ENCODE data around the gene ZSCAN2. TPM values are rescaled to one million over a fixed set of nuclear protein-coding genes. Genes with fewer than 3 reads are reported as not detected.

The ZSCAN2 gene
- total RNA-seq, 4 donors from 2014 or later, result 2.5 to 8.6 (median 5.3) TPM

DNA sequence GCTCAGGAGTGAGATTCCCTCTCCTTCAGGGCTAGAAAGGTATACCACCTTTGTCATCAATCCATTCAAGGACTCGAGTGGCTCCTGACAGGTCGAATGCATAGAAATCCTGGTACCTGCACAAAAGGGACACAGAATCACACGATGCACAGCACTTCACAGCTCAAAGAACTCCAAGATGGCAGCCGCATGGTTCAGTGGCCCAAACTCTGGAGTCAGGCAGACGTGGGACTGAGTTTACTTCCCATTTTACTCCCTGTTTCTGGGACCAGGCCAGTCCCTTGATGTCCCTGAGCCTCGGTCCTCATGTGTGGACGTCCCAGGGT, 52.7 kb downstream of the ZSCAN2 start:
- H3K4me3 ChIP-seq, result peak overlapping the region; percentile 75
- DNase-seq (ENCODE audit: low spot score in 2 of 2), result no peak
- 20% methylated on average over 7 of the region's 7 CpGs for WGBS
- no peaks in the 10 kb centered on the region for H3K9me3 ChIP-seq
- no peaks in the 10 kb centered on the region for H3K27me3 ChIP-seq
- TF ChIP-seq POLR2AphosphoS5 (IDR thresholded peaks at IDR 0.05), result no peak
- peak overlapping the region; percentile 87 for H3K27ac ChIP-seq
- peaks cover 55% of the 10 kb centered on the region for H3K4me1 ChIP-seq
- peaks cover 31% of the 10 kb centered on the region for H3K36me3 ChIP-seq

DNA sequence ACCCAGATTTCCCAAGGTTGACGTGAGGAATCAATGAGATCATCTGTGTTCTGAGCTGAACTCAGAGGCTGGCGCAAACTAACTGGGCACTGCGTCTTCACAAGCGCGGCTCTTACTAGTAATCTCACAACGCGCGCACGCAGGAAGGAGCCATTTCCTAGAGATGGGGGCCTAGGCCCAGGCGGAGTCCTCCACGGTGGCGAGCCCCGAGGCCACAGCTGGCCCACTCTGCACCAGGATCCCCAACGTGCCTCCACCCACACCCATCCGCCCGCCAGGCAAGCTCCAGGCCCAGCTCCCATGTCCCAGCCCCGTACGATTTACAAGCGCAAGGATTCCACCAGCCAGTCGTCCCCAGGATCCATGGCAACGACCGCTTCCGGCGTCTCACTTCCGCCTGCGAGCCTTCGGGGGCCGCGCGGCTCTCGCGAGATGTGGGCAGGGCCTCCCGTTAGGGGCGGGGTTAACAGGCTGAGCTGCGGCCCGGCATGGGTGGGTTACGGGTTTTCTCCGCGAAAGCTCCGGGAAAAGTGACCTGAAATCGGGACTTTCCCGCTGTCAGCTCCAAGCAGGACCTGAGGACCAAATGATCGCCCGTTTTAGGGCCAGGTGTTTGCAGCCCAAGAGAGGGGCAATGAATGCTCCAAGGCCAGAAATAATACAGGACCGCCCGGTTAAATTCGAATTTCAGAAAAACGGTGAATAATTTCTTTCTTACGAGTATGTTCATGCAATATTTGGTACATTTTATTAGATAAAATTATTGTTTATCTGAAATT, 53.3 kb downstream of the ZSCAN2 start, which contains the start of gene WDR73:
Gene WDR73 (minus strand): TSS at position 374 of the 779 bp plus-strand sequence. CDS start 9 bp downstream, at position 365.
- Histone ChIP-seq H3K27ac (peak within 1 kb of the TSS; percentile 87), H3K27me3 (no peaks in the 10 kb centered on the region), H3K4me3 (peak within 1 kb of the TSS; percentile 75), H3K4me1 (peaks cover 53% of the 10 kb centered on the region), H3K36me3 (peaks cover 26% of the 10 kb centered on the region), H3K9me3 (no peaks in the 10 kb centered on the region)
- DNase-seq (ENCODE audit: low spot score in 2 of 2), result peak; percentile 98
- under 1% methylated on average over 31 of the region's 49 CpGs for WGBS
- TF ChIP-seq, protein P1, sequence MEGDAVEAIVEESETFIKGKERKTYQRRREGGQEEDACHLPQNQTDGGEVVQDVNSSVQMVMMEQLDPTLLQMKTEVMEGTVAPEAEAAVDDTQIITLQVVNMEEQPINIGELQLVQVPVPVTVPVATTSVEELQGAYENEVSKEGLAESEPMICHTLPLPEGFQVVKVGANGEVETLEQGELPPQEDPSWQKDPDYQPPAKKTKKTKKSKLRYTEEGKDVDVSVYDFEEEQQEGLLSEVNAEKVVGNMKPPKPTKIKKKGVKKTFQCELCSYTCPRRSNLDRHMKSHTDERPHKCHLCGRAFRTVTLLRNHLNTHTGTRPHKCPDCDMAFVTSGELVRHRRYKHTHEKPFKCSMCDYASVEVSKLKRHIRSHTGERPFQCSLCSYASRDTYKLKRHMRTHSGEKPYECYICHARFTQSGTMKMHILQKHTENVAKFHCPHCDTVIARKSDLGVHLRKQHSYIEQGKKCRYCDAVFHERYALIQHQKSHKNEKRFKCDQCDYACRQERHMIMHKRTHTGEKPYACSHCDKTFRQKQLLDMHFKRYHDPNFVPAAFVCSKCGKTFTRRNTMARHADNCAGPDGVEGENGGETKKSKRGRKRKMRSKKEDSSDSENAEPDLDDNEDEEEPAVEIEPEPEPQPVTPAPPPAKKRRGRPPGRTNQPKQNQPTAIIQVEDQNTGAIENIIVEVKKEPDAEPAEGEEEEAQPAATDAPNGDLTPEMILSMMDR (IDR thresholded peaks at IDR 0.05), result peak in 1 of 2 donors; percentile 1
- TF ChIP-seq POLR2AphosphoS5 (IDR thresholded peaks at IDR 0.05) (peak in 2 of 3 donors; percentile 35 to 85), POLR2A (IDR thresholded peaks at IDR 0.05) (peak in 1 of 2 donors; percentile 60), EP300 (IDR thresholded peaks at IDR 0.05) (no peak)

DNA sequence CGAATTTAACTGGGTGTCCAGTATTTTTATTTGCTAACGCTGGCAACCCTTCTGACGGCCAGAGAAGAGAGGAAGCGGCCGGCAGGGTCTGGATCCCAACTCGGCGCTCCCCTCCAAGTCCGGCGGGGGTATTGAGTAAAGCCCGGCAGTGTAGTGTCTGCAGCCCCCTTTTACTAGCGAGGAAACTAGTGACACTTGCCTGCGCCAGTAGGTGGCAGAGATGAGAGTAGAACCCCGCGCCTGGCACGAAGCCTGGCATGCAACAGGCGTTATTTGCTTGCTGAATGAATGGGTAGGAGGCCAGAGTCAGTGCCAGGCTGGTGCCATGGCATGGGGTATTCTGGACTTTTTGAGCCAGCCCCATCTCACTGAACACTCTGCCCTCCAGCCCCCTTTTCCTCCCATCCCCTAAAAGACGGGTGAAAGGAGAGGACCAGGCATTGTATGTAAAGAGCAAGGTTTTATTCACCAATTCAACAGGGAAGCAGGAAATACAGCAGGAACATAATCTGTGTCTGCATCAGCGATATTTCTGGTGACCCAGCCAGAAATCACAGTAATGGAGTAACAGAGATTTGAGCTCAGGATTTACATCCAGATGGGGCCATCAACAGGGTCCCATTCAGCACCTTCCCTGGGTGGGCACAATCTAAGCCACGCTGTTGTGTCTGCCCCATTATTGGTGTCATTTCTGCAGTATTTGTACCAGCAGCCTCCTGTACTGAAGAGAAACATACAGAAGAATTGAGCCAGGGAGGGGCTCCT, 54.1 kb downstream of the ZSCAN2 start:
- H3K27me3 ChIP-seq, result no peaks in the 10 kb centered on the region
- DNase-seq (ENCODE audit: low spot score in 2 of 2), result peak; percentile 86 to 88
- H3K36me3 ChIP-seq, result peaks cover 18% of the 10 kb centered on the region
- H3K9me3 ChIP-seq, result no peaks in the 10 kb centered on the region
- peak overlapping the region; percentile 87 for H3K27ac ChIP-seq
- H3K4me1 ChIP-seq, result peaks cover 50% of the 10 kb centered on the region
- TF ChIP-seq EP300 (IDR thresholded peaks at IDR 0.05), result no peak
- TF ChIP-seq, protein P1 (IDR thresholded peaks at IDR 0.05), result peak in 1 of 2 donors; percentile 52
- TF ChIP-seq POLR2A (IDR thresholded peaks at IDR 0.05), result no peak
- no peak for TF ChIP-seq POLR2AphosphoS5 (IDR thresholded peaks at IDR 0.05)
- peak overlapping the region; percentile 75 for H3K4me3 ChIP-seq
- WGBS, result 4% methylated on average over 16 of the region's 19 CpGs

DNA sequence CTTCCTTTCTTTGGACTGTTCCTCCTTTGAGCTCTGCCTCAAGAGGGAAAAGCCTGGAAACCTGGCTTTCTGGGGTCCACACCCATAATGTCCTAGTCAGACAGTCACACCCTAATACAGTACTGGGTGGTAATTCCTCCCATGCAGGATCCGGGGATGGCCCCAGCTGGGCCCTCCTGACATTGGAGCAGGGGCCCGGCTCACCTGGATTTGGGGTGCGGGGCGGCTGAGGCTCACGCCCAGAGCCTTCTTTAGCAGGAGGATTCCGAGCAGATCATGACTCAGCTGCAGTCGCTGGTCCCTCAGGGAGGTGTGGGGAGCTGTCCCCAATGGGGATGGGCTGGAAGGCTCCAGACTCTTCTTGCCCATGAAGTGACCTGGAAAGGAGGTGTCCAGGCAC, 56.2 kb downstream of the ZSCAN2 start:
- H3K27ac ChIP-seq, result no peak overlapping the region
- DNase-seq (ENCODE audit: low spot score in 2 of 2), result no peak
- no peak overlapping the region for H3K4me3 ChIP-seq
- H3K9me3 ChIP-seq, result no peaks in the 10 kb centered on the region
- H3K4me1 ChIP-seq, result peaks cover 45% of the 10 kb centered on the region
- H3K36me3 ChIP-seq, result no peaks in the 10 kb centered on the region
- 82% methylated on average over 7 of the region's 7 CpGs for WGBS
- H3K27me3 ChIP-seq, result no peaks in the 10 kb centered on the region
- TF ChIP-seq, protein P1 (IDR thresholded peaks at IDR 0.05), result no peak
- TF ChIP-seq POLR2AphosphoS5 (IDR thresholded peaks at IDR 0.05), result no peak
- no peak for TF ChIP-seq EP300 (IDR thresholded peaks at IDR 0.05)
- no peak for TF ChIP-seq POLR2A (IDR thresholded peaks at IDR 0.05)

DNA sequence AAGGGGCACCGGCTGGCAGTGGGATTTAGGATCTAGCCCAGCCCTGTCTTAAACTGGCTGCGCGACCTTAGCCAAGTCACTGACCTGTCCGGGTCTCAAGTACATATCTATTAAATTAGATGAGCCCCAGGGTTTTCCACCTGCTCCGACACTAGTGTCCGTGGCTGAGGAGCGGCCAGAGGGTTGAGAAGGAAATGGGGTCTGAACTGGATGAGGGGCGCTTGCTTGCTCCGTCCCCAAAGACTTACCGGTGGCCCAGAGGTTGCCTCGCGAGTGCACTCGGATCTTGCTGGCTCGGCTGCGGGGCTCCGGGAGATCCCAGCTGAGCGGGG, 56.9 kb downstream of the ZSCAN2 start:
- no peaks in the 10 kb centered on the region for H3K27me3 ChIP-seq
- no peak for DNase-seq (ENCODE audit: low spot score in 2 of 2)
- peak overlapping the region; percentile 74 for H3K4me3 ChIP-seq
- H3K36me3 ChIP-seq, result no peaks in the 10 kb centered on the region
- TF ChIP-seq POLR2AphosphoS5 (IDR thresholded peaks at IDR 0.05) (no peak), POLR2A (IDR thresholded peaks at IDR 0.05) (no peak), EP300 (IDR thresholded peaks at IDR 0.05) (no peak)
- TF ChIP-seq, protein P1 (IDR thresholded peaks at IDR 0.05), result no peak
- H3K27ac ChIP-seq, result peak overlapping the region; percentile 76
- peaks cover 43% of the 10 kb centered on the region for H3K4me1 ChIP-seq
- 35% methylated on average over 7 of the region's 17 CpGs for WGBS
- H3K9me3 ChIP-seq, result no peaks in the 10 kb centered on the region

Data from suprapubic skin (tissue), 4 donors.